Activated naive CD4-positive, alpha-beta T cell treated with anti-CD3 and anti-CD28 coated beads, Interleukin-2, amount 50 U/mL, for 16 hours (primary cell): ENCODE data around the gene PDP2.
A peak's percentile ranks its signal among the peaks of the same experiment; 100 is the strongest.
"Not testable (repeated sequence)": the region's sequence is repeated elsewhere in the genome, so short reads cannot be mapped to it uniquely, and the experiment has no call there.

Experiments
- DNase-seq: peaks from one replicate; pipeline ENCODE4 v3.0.0-alpha.2; 2020

The PDP2 gene

GRCh38 chr16:66921729-66922450 lies 41.6 kb downstream of the PDP2 start:
- DNase-seq: no peak

- no peak for DNase-seq
These were observed 43.0 kb downstream of the PDP2 start for GRCh38 chr16:66923247-66923731.

GRCh38 chr16:66923866-66924265 lies 43.6 kb downstream of the PDP2 start:
- DNase-seq: no peak

- peak; percentile 38 for DNase-seq
These were observed 44.4 kb downstream of the PDP2 start for GRCh38 chr16:66924527-66925321.

- DNase-seq: no peak
These were observed 45.1 kb downstream of the PDP2 start, which contains the start of gene RRAD for GRCh38 chr16:66925322-66925840. RRAD (minus strand) TSS chr16:66925535; CDS start chr16:66925179, 356 bp downstream.

GRCh38 chr16:66926171-66926947 lies 46.0 kb downstream of the PDP2 start:
- no peak for DNase-seq

- DNase-seq: no peak
These were observed 46.7 kb downstream of the PDP2 start for GRCh38 chr16:66926961-66927436.

GRCh38 chr16:66927918-66928649 lies 47.8 kb downstream of the PDP2 start:
- DNase-seq: no peak

- no peak for DNase-seq
These were observed 48.5 kb downstream of the PDP2 start for GRCh38 chr16:66928702-66929388.

GRCh38 chr16:66930189-66930588 lies 49.9 kb downstream of the PDP2 start:
- DNase-seq: no peak

GRCh38 chr16:66931665-66932064 lies 51.4 kb downstream of the PDP2 start:
- no peak for DNase-seq

- DNase-seq: no peak
These were observed 51.8 kb downstream of the PDP2 start for GRCh38 chr16:66932076-66932475.

GRCh38 chr16:66933776-66934137 lies 53.4 kb downstream of the PDP2 start:
- peak; percentile 65 for DNase-seq

GRCh38 chr16:66934138-66934838 lies 54.0 kb downstream of the PDP2 start, which contains the start of gene CIAO2B:
CIAO2B (minus strand) TSS chr16:66934402; CDS start chr16:66934364, 38 bp downstream.
- peak; percentile 89 for DNase-seq

GRCh38 chr16:66934839-66935313 lies 54.6 kb downstream of the PDP2 start:
- DNase-seq: not testable (repeated sequence)

- DNase-seq: no peak
These were observed 55.1 kb downstream of the PDP2 start, which contains the start of gene CES2 for GRCh38 chr16:66935314-66936011. CES2 (plus strand) TSS chr16:66935516; CDS start chr16:66935636, 120 bp downstream.

- DNase-seq: no peak
These were observed 56.1 kb downstream of the PDP2 start for GRCh38 chr16:66936462-66936861.

- DNase-seq: no peak
These were observed 56.7 kb downstream of the PDP2 start for GRCh38 chr16:66936889-66937554.

GRCh38 chr16:66937725-66938337 lies 57.5 kb downstream of the PDP2 start:
- no peak for DNase-seq
